Endothelial cell of umbilical vein (primary cell): ENCODE data around the gene GPBAR1. TPM values are rescaled to one million over a fixed set of nuclear protein-coding genes. Genes with fewer than 3 reads are reported as not detected.

Source experiments
- BruUV-seq: library from RNA; stranded (reverse); fragments of 400-500 nt; replicated peaks from 2 replicates; lab custom pipeline; 2021; lab: Mats Ljungman, UMichigan
- CTCF ChIA-PET: fragments of 300-600, 350-600 bp; sonication (Branson Sonifier 250); formaldehyde crosslinking; loops from one replicate; lab custom pipeline; 2021; ENCODE audit warnings: antibody characterized with exemption, inconsistent platforms; lab: Charles Lee
- POLR2A ChIA-PET: fragments of 300-600, 350-600 bp; sonication (Branson Sonifier 250); formaldehyde crosslinking; loops from one replicate; lab custom pipeline; 2021; ENCODE audit warnings: antibody characterized with exemption, inconsistent platforms; lab: Charles Lee
- DNase-seq: peaks from one replicate; pipeline ENCODE4 v3.0.0-alpha.2; 2011; ENCODE audit warnings: low read depth, low spot score
- FAIRE-seq: peaks from 2 replicates; lab custom pipeline; 2011; peaks lifted over from hg19 to GRCh38; lab: Jason Lieb, UNC
- H2AFZ ChIP-seq: 2 replicates; pipeline ENCODE4 v1.6.0; 2012; ENCODE audit warnings: low read depth, low read length, control low read depth, inconsistent platforms
- H3K27ac ChIP-seq: 2 replicates; pipeline ENCODE4 v1.5.1; 2011; ENCODE audit warnings: low read depth, mild to moderate bottlenecking, control low read depth, low read length, moderate library complexity; ENCODE audit not compliant: insufficient read depth
- H3K27me3 ChIP-seq, 2 experiments: 2 replicates each; pipeline versions ENCODE4 v1.6.0 to v1.6.1; 2011; ENCODE audit warnings: low read length in 2 of 2, mixed read lengths in 1 of 2; ENCODE audit not compliant: control insufficient read depth in 2 of 2, insufficient read depth in 2 of 2
- H3K36me3 ChIP-seq, 2 experiments: 2 replicates in 1 of 2; 3 replicates in 1 of 2; pipeline ENCODE4 v1.5.1; 2011; ENCODE audit warnings: low read length in 2 of 2, mild to moderate bottlenecking in 1 of 2, moderate library complexity in 1 of 2; ENCODE audit not compliant: control insufficient read depth in 2 of 2, insufficient read depth in 2 of 2; ENCODE audit errors: extremely low read depth in 1 of 2
- H3K4me1 ChIP-seq: 3 replicates; pipeline ENCODE4 v1.5.1; 2011; ENCODE audit warnings: mild to moderate bottlenecking, low read length; ENCODE audit not compliant: control insufficient read depth, insufficient read depth; ENCODE audit errors: extremely low read depth
- H3K4me2 ChIP-seq: 2 replicates; pipeline ENCODE4 v1.6.1; 2011; ENCODE audit warnings: low read length, control low read depth, mixed read lengths; ENCODE audit not compliant: insufficient read depth
- H3K4me3 ChIP-seq, 3 experiments: fragments of 200-600 bp in 1 of 3; sonication (generic), shearing (Covaris generic) in 1 of 3; replicated peaks in 1 of 3; 2 replicates each; pipeline ENCODE4 v1.5.1; 2011 to 2016; ENCODE audit warnings: control low read depth in 3 of 3, low read length in 3 of 3, mild to moderate bottlenecking in 2 of 3, inconsistent platforms in 1 of 3, low read depth in 1 of 3, moderate library complexity in 1 of 3; ENCODE audit not compliant: insufficient read depth in 1 of 3
- H3K79me2 ChIP-seq: 2 replicates; pipeline ENCODE4 v1.6.0; 2012; ENCODE audit warnings: low read length, inconsistent platforms; ENCODE audit not compliant: control insufficient read depth, insufficient read depth
- H3K9ac ChIP-seq: replicated peaks from 2 replicates; pipeline ENCODE3; 2011; ENCODE audit warnings: low read length, control low read depth; ENCODE audit not compliant: insufficient read depth; ENCODE audit errors: extremely low read depth
- H3K9me1 ChIP-seq: replicated peaks from 3 replicates; pipeline ENCODE4 v1.6.0; 2011; ENCODE audit warnings: mild to moderate bottlenecking, low read length; ENCODE audit not compliant: control insufficient read depth, insufficient read depth; ENCODE audit errors: extremely low read depth
- H3K9me3 ChIP-seq: replicated peaks from 2 replicates; pipeline ENCODE4 v1.5.1; 2012; ENCODE audit warnings: low read length, inconsistent platforms; ENCODE audit not compliant: control insufficient read depth, insufficient read depth
- H4K20me1 ChIP-seq: replicated peaks from 2 replicates; pipeline ENCODE3; 2011; ENCODE audit warnings: mild to moderate bottlenecking, low read length; ENCODE audit not compliant: control insufficient read depth, insufficient read depth; ENCODE audit errors: extremely low read depth
- EZH2 ChIP-seq: IDR thresholded peaks from 2 replicates; pipeline ENCODE4 v1.6.1; 2012; ENCODE audit warnings: borderline replicate concordance, low read depth, mild to moderate bottlenecking, moderate library complexity, low read length, inconsistent platforms; ENCODE audit not compliant: severe bottlenecking
- FOS ChIP-seq: IDR thresholded peaks from 2 replicates; pipeline ENCODE4 v1.6.1; 2011; ENCODE audit warnings: mild to moderate bottlenecking, low read length, moderate library complexity, borderline replicate concordance; ENCODE audit not compliant: insufficient read depth
- GATA2 ChIP-seq: IDR thresholded peaks from 2 replicates; pipeline ENCODE4 v1.7.0; 2011; ENCODE audit warnings: low read depth, mild to moderate bottlenecking, moderate library complexity, mixed read lengths, low read length; ENCODE audit not compliant: insufficient read length, insufficient read depth
- JUN ChIP-seq: IDR thresholded peaks from 2 replicates; pipeline ENCODE4 v1.6.1; 2011; ENCODE audit warnings: borderline replicate concordance, low read depth; ENCODE audit not compliant: insufficient read length, insufficient read depth
- MYC ChIP-seq: IDR thresholded peaks from one replicate; pipeline ENCODE4 v1.6.1; 2011; ENCODE audit warnings: mild to moderate bottlenecking, low read depth, low read length
- POLR2A ChIP-seq: IDR thresholded peaks from 2 replicates; pipeline ENCODE4 v1.6.1; 2012; ENCODE audit warnings: low read depth, mild to moderate bottlenecking, control low read depth, low read length
- POLR2AphosphoS5 ChIP-seq: IDR thresholded peaks from 2 replicates; pipeline ENCODE4 v1.6.1; 2012; ENCODE audit warnings: low read depth, mild to moderate bottlenecking, control low read depth, low read length, moderate library complexity; ENCODE audit not compliant: insufficient read depth
- dilution Hi-C: fragments of 300-500 bp; cut with MboI; formaldehyde crosslinking; loops from one replicate; pipeline ENCODE4 v1.15.0; 2019; ENCODE audit warnings: low sequenced_read_pairs; ENCODE audit not compliant: extremely low pct_ligation_motif_present
- intact Hi-C: fragments of 100-400 bp; cut with micrococcal nuclease; formaldehyde crosslinking; loops from one replicate; pipeline ENCODE4 v1.10.0; 2022
- polyA plus RNA-seq, 4 experiments: library from polyadenylated mRNA; depleted of rRNA in 3 of 4; stranded (reverse) in 3 of 4; unstranded in 1 of 4; fragments of >200 nt; gene quantifications; 2 replicates each; pipeline versions ENCODE4 v1.2.1 to v1.2.3, GENCODE V29; 2011 to 2012; ENCODE audit warnings: missing spikeins in 1 of 4
- total RNA-seq: library from RNA; stranded (reverse); gene quantifications from 2 replicates; pipeline ENCODE4 v1.2.3, GENCODE V29; 2021
- TF ChIP-seq, protein P1 (sequence below), 2 donors: IDR thresholded peaks; 1 replicate in 1 of 2; 2 replicates in 1 of 2; pipeline ENCODE4 v1.5.1; 2011; ENCODE audit warnings: low read length in 2 of 2, mild to moderate bottlenecking in 2 of 2, moderate library complexity in 2 of 2, control low read depth in 1 of 2, inconsistent platforms in 1 of 2, low read depth in 1 of 2; ENCODE audit not compliant: insufficient read depth in 1 of 2; ENCODE audit errors: extremely low read depth in 1 of 2
- TF ChIP-seq, protein P2 (sequence below): IDR thresholded peaks from 2 replicates; pipeline ENCODE4 v1.6.1; 2011; ENCODE audit not compliant: insufficient read depth, insufficient read length

Gene GPBAR1
- total and polyA plus RNA-seq, 2 donors (not counting 3 experiments of a cell fraction or from before 2014, with no cell fraction given): 0.14 to 0.75 TPM

- DNase-seq (no peak), FAIRE-seq (no peak)
- H3K36me3 ChIP-seq: peaks cover 0 to 5% of the 10 kb centered on the region in 2 experiments
- H3K9me1 ChIP-seq: no peaks in the 10 kb centered on the region
- H3K4me1 ChIP-seq: peaks cover 27% of the 10 kb centered on the region
- dilution Hi-C loops (no loop called here), intact Hi-C loops (no loop called here)
- H3K4me2 ChIP-seq: peak overlapping the region; percentile 60
- peak overlapping the region; percentile 70 for H3K9ac ChIP-seq
- peak overlapping the region; percentile 70 for H3K27ac ChIP-seq
- no peaks in the 10 kb centered on the region for H3K9me3 ChIP-seq
- peaks cover 3 to 6% of the 10 kb centered on the region in 2 experiments for H3K27me3 ChIP-seq
- CTCF ChIA-PET: interaction anchor here (0.8 to 1.1 kb wide), 3 partner anchors 13 to 180 kb away, joined by 3 to 4 read pairs (median 3); no protein-coding TSS in a partner anchor
- BruUV-seq: no TSS peak
- TF ChIP-seq POLR2A (no peak), POLR2AphosphoS5 (no peak), MYC (no peak), EZH2 (no peak), JUN (no peak), FOS (no peak), GATA2 (no peak)
- TF ChIP-seq, protein P1, sequence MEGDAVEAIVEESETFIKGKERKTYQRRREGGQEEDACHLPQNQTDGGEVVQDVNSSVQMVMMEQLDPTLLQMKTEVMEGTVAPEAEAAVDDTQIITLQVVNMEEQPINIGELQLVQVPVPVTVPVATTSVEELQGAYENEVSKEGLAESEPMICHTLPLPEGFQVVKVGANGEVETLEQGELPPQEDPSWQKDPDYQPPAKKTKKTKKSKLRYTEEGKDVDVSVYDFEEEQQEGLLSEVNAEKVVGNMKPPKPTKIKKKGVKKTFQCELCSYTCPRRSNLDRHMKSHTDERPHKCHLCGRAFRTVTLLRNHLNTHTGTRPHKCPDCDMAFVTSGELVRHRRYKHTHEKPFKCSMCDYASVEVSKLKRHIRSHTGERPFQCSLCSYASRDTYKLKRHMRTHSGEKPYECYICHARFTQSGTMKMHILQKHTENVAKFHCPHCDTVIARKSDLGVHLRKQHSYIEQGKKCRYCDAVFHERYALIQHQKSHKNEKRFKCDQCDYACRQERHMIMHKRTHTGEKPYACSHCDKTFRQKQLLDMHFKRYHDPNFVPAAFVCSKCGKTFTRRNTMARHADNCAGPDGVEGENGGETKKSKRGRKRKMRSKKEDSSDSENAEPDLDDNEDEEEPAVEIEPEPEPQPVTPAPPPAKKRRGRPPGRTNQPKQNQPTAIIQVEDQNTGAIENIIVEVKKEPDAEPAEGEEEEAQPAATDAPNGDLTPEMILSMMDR (IDR thresholded peaks at IDR 0.05; ENCODE audit: extremely low read depth in 1 of 2, insufficient read depth in 1 of 2, low read depth in 1 of 2, low read length in 2 of 2): no peak
- TF ChIP-seq, protein P2, sequence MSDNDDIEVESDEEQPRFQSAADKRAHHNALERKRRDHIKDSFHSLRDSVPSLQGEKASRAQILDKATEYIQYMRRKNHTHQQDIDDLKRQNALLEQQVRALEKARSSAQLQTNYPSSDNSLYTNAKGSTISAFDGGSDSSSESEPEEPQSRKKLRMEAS: no peak
- peak overlapping the region; percentile 17 to 96 (median 72) for H3K4me3 ChIP-seq
- H2AFZ ChIP-seq: peak overlapping the region; percentile 86
- POLR2A ChIA-PET: interaction anchor here (0.5 to 1.6 kb wide), 3 partner anchors 10 to 54 kb away, joined by 3 read pairs; partner anchors contain the start of genes AAMP and PNKD
- peaks cover 42% of the 10 kb centered on the region for H3K79me2 ChIP-seq
- peaks cover 6% of the 10 kb centered on the region for H4K20me1 ChIP-seq
These were observed 44.5 kb upstream of the GPBAR1 start for GRCh38 chr2:218216336-218216673.
